Measurements from ENCODE around the gene NT5DC4. TPM values are rescaled to one million over a fixed set of nuclear protein-coding genes. Genes with fewer than 3 reads are reported as not detected.

Gene NT5DC4
- total RNA-seq (2021; fragmentation: NEBNext Ultra II Directional; extraction: Animal tissue kit (Norgen Biotek cat#: 25700)), result not detected in 2 replicates
- polyA plus RNA-seq (2011; rRNA removed), result not detected in 2 replicates
- not detected for polyA plus RNA-seq (2011; cell fraction: cytosol; rRNA removed)
- not detected for polyA plus RNA-seq (2011; cell fraction: nucleus; rRNA removed)
- polyA plus RNA-seq (2012, experiment 1 of 2), result not detected in 4 replicates
- polyA plus RNA-seq (2012, experiment 2 of 2), result not detected
- polyA plus RNA-seq (2013, experiment 1 of 2), result not detected
- not detected for polyA plus RNA-seq (2013, experiment 2 of 2)
- polyA minus RNA-seq (2011; rRNA and poly(A)+ RNA removed), result not detected in 2 replicates
- polyA minus RNA-seq (2011; cell fraction: cytosol; rRNA and poly(A)+ RNA removed), result not detected
- polyA minus RNA-seq (2011; cell fraction: nucleus; rRNA and poly(A)+ RNA removed), result not detected
- long read RNA-seq, experiment 1, partial matches to known transcripts, result 0 of 1 reads
- long read RNA-seq, experiment 1, other reads (novel, unspliced or antisense), result 1 of 1 reads
- long read RNA-seq, experiment 2, result 0 reads

DNA sequence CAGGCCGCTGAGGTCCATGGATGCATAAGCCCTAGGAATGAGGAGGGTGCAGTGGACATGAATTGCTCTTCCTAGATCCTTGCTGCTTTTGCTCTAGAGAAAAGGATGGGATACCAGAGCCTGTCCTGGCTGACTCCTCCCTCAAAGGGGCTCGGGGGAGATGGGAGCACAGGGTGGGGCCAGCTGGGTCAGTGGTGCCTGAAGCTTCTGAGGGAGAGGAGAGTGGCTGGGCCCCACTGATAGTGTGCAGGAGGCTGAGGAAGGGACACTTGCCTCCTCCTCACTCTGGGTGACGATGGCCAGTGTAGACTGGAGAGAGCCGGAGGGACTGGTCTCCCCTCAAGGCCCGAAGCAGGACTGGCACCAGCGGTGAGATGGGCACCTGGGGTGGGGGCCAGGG lies at the start of gene NT5DC4:
NT5DC4 (plus strand) TSS at position 236 of the 400 bp plus-strand sequence; CDS start at position 296, 60 bp downstream.
- H2BK20ac ChIP-seq (ENCODE audit: low read length), result no peak within 1 kb of the TSS
- H4K20me1 ChIP-seq (replicated peaks in 1 of 2; ENCODE audit: control insufficient read depth in 1 of 2, insufficient read depth in 2 of 2, low read length in 2 of 2), result no peaks in the 10 kb centered on the region
- no peaks in the 10 kb centered on the region for H3K79me2 ChIP-seq (ENCODE audit: control insufficient read depth in 1 of 2, insufficient read depth in 2 of 2, low read length in 2 of 2)
- no peak within 1 kb of the TSS for H2BK120ac ChIP-seq (replicated peaks; ENCODE audit: low read depth, low read length)
- no peak within 1 kb of the TSS for H3K4me2 ChIP-seq (ENCODE audit: insufficient read depth in 1 of 2, low read depth in 2 of 2, low read length in 2 of 2)
- H2AFZ ChIP-seq (ENCODE audit: low read length), result no peak within 1 kb of the TSS
- TF ChIP-seq POLR2A (IDR thresholded peaks at IDR 0.05; ENCODE audit: control extremely low read depth in 1 of 2, low read depth in 2 of 2, low read length in 2 of 2) (no peak), EZH2 (IDR thresholded peaks at IDR 0.05; ENCODE audit: low read depth, low read length, severe bottlenecking) (no peak), CHD2 (IDR thresholded peaks at IDR 0.05; ENCODE audit: low read length) (no peak)
- H2BK5ac ChIP-seq (ENCODE audit: low read depth, low read length), result no peak within 1 kb of the TSS
- no peaks in the 10 kb centered on the region for H3K27me3 ChIP-seq (replicated peaks in 1 of 4; ENCODE audit: control insufficient read depth in 3 of 4, extremely low read depth in 1 of 4, insufficient read depth in 3 of 4, low read length in 3 of 4)
- H3K4ac ChIP-seq (replicated peaks; ENCODE audit: insufficient read length, low read depth, low read length), result no peak within 1 kb of the TSS
- H3K4me1 ChIP-seq (replicated peaks in 1 of 4; ENCODE audit: control insufficient read depth in 3 of 4, insufficient read depth in 4 of 4, low read length in 3 of 4), result no peaks in the 10 kb centered on the region; a peak in 2 of 7 replicates
- H3K27ac ChIP-seq (ENCODE audit: low read depth, low read length), result no peak within 1 kb of the TSS
- H2BK12ac ChIP-seq (ENCODE audit: low read depth, low read length), result no peak within 1 kb of the TSS
- H4K8ac ChIP-seq (ENCODE audit: extremely low read depth, insufficient read depth, low read length), result no peak within 1 kb of the TSS
- DNase-seq (ENCODE audit: low read depth in 1 of 2, low spot score in 2 of 2), result no peak
- H3K56ac ChIP-seq (replicated peaks; ENCODE audit: insufficient read length, low read depth, low read length), result no peak within 1 kb of the TSS
- WGBS, 2 experiments (ENCODE audit: extremely low coverage in 1 of 2, insufficient coverage in 1 of 2, insufficient read length in 1 of 2, insufficient replicate concordance in 2 of 2, low coverage in 1 of 2, low lambda C conversion rate in 2 of 2, missing lambda C conversion rate in 1 of 2), result 89% methylated on average over 6 of the region's 6 CpGs; no CpG with 5 or more reads in 1 of the 2 experiments
- ChIA-PET POLR2A (ENCODE audit: partially characterized antibody) (no interaction called here), CTCF (ENCODE audit: partially characterized antibody) (interaction anchor here (1.3 to 10.5 kb wide), 3 partner anchors 9 to 93 kb away, joined by 3 to 185 read pairs (median 3); no protein-coding TSS in a partner anchor)
- H4K91ac ChIP-seq (replicated peaks; ENCODE audit: insufficient read length, low read length), result no peak within 1 kb of the TSS
- H2AK5ac ChIP-seq (ENCODE audit: low read depth, low read length), result no peak within 1 kb of the TSS
- H3K4me3 ChIP-seq (ENCODE audit: extremely low read depth in 1 of 4, insufficient read depth in 2 of 4, low read depth in 3 of 4, low read length in 4 of 4), result no peak within 1 kb of the TSS
- no peak within 1 kb of the TSS for H3K23ac ChIP-seq (ENCODE audit: insufficient read length)
- H3K9me3 ChIP-seq (ENCODE audit: insufficient read depth in 2 of 2, low read depth in 1 of 2, low read length in 1 of 2), result no peaks in the 10 kb centered on the region
- no peak for FAIRE-seq
- no peak within 1 kb of the TSS for H4K5ac ChIP-seq (ENCODE audit: insufficient read length, low read depth, low read length)
- no peaks in the 10 kb centered on the region for H3K23me2 ChIP-seq (ENCODE audit: low read depth, low read length)
- H3K9ac ChIP-seq (replicated peaks in 1 of 4; ENCODE audit: extremely low read depth in 1 of 4, low read depth in 3 of 4, low read length in 3 of 4), result no peak within 1 kb of the TSS
- no peak within 1 kb of the TSS for H2BK15ac ChIP-seq (ENCODE audit: low read length)
- H3K18ac ChIP-seq (ENCODE audit: extremely low read depth, low read length), result no peak within 1 kb of the TSS
- H3K14ac ChIP-seq (ENCODE audit: insufficient read length), result no peak within 1 kb of the TSS
- no peaks in the 10 kb centered on the region for H3K79me1 ChIP-seq (ENCODE audit: low read depth, low read length)
- H3K36me3 ChIP-seq (ENCODE audit: control insufficient read depth in 2 of 4, insufficient read depth in 4 of 4, low read length in 3 of 4), result no peaks in the 10 kb centered on the region

All from H1 (cell line).